GM12878 (cell line): Measurements from ENCODE around the gene WDR93. TPM values are rescaled to one million over a fixed set of nuclear protein-coding genes. Genes with fewer than 3 reads are reported as not detected.

Experiments used
- BACH1 ChIP-seq: fragments of 450-650 bp; IDR thresholded peaks from 2 replicates; pipeline ENCODE4 v1.6.1; 2017; ENCODE audit warnings: mild to moderate bottlenecking, borderline replicate concordance
- BCL11A ChIP-seq: IDR thresholded peaks from 2 replicates; pipeline ENCODE4 v1.6.1; 2011; ENCODE audit warnings: low read depth, low read length
- BMI1 ChIP-seq: fragments of 450-650 bp; IDR thresholded peaks from 2 replicates; pipeline ENCODE4 v1.6.1; 2016; ENCODE audit warnings: mild to moderate bottlenecking, moderate library complexity, borderline replicate concordance
- CHD2 ChIP-seq: IDR thresholded peaks from 2 replicates; pipeline ENCODE4 v1.6.1; 2011; ENCODE audit warnings: low read depth, low read length, improper control_type of control experiment, borderline replicate concordance
- CREB1 ChIP-seq: IDR thresholded peaks from 2 replicates; pipeline ENCODE4 v1.6.1; 2012; ENCODE audit warnings: low read depth, mild to moderate bottlenecking, inconsistent platforms
- DPF2 ChIP-seq: fragments of 450-650 bp; IDR thresholded peaks from 2 replicates; pipeline ENCODE4 v1.6.1; 2017; ENCODE audit warnings: mild to moderate bottlenecking
- FOS ChIP-seq: IDR thresholded peaks from 3 replicates; pipeline ENCODE4 v1.6.1; 2011; ENCODE audit warnings: borderline replicate concordance; ENCODE audit not compliant: insufficient read length; ENCODE audit errors: extremely low read depth
- GATAD2B ChIP-seq: fragments of 450-650 bp; conservative IDR thresholded peaks from 2 replicates; pipeline ENCODE4 v1.6.1; 2017; ENCODE audit warnings: low read depth, mild to moderate bottlenecking, moderate library complexity
- HDAC6 ChIP-seq: fragments of 200-600 bp; sonication (generic); IDR thresholded peaks from one replicate; pipeline ENCODE4 v1.8.0; 2017; ENCODE audit warnings: antibody characterized with exemption; ENCODE audit not compliant: unreplicated experiment
- HDGF ChIP-seq: fragments of 450-650 bp; IDR thresholded peaks from 2 replicates; pipeline ENCODE4 v1.6.1; 2016; ENCODE audit warnings: antibody characterized with exemption
- IKZF1 ChIP-seq: fragments of 450-650 bp; conservative IDR thresholded peaks from 2 replicates; pipeline ENCODE4 v1.6.1; 2017; ENCODE audit warnings: antibody characterized with exemption, mild to moderate bottlenecking
- IKZF2 ChIP-seq, 2 experiments: fragments of 450-650 bp; IDR thresholded peaks; 2 replicates each; pipeline ENCODE4 v1.6.1; 2017; ENCODE audit warnings: mild to moderate bottlenecking in 2 of 2, moderate library complexity in 2 of 2
- JUNB ChIP-seq: IDR thresholded peaks from 2 replicates; pipeline ENCODE4 v1.6.1; 2016; ENCODE audit warnings: antibody characterized with exemption, mild to moderate bottlenecking
- NFIC ChIP-seq: IDR thresholded peaks from 2 replicates; pipeline ENCODE4 v1.6.1; 2012; ENCODE audit warnings: low read depth, mild to moderate bottlenecking, inconsistent platforms, low read length, moderate library complexity
- NFYB ChIP-seq: IDR thresholded peaks from 2 replicates; pipeline ENCODE4 v1.6.1; 2011; ENCODE audit warnings: low read depth, mild to moderate bottlenecking, low read length, improper control_type of control experiment, moderate library complexity; ENCODE audit not compliant: insufficient read depth
- PAX5 ChIP-seq: IDR thresholded peaks from 2 replicates; pipeline ENCODE4 v1.6.1; 2011; ENCODE audit warnings: low read depth, low read length, borderline replicate concordance
- RAD21 ChIP-seq: IDR thresholded peaks from 2 replicates; pipeline ENCODE4 v1.6.1; 2011; ENCODE audit warnings: mild to moderate bottlenecking, low read depth, low read length, moderate library complexity; ENCODE audit not compliant: insufficient read depth
- RAD51 ChIP-seq: fragments of 450-650 bp; IDR thresholded peaks from 2 replicates; pipeline ENCODE4 v1.6.1; 2016; ENCODE audit warnings: moderate library complexity, mild to moderate bottlenecking, inconsistent platforms
- SIX5 ChIP-seq: IDR thresholded peaks from 2 replicates; pipeline ENCODE4 v1.6.1; 2011; ENCODE audit warnings: mild to moderate bottlenecking, low read depth, low read length, moderate library complexity; ENCODE audit not compliant: severe bottlenecking
- SMAD1 ChIP-seq: fragments of 450-650 bp; IDR thresholded peaks from 2 replicates; pipeline ENCODE4 v1.6.1; 2018; ENCODE audit warnings: mild to moderate bottlenecking, low read depth; ENCODE audit not compliant: partially characterized antibody
- SMC3 ChIP-seq: IDR thresholded peaks from 2 replicates; pipeline ENCODE4 v1.6.1; 2011; ENCODE audit warnings: low read length, improper control_type of control experiment, borderline replicate concordance
- TCF12 ChIP-seq: IDR thresholded peaks from 2 replicates; pipeline ENCODE4 v1.6.1; 2011; ENCODE audit warnings: low read depth, mild to moderate bottlenecking, low read length
- YBX1 ChIP-seq: fragments of 450-650 bp; IDR thresholded peaks from 2 replicates; pipeline ENCODE4 v1.6.1; 2016; ENCODE audit warnings: antibody characterized with exemption
- ZNF24 ChIP-seq: fragments of 450-650 bp; IDR thresholded peaks from 2 replicates; pipeline ENCODE4 v1.6.1; 2017; ENCODE audit warnings: antibody characterized with exemption, mild to moderate bottlenecking
- ZSCAN29 ChIP-seq: fragments of 450-650 bp; IDR thresholded peaks from 2 replicates; pipeline ENCODE4 v1.6.1; 2017; ENCODE audit warnings: mild to moderate bottlenecking, moderate library complexity
- polyA plus RNA-seq, 11 experiments: library from polyadenylated mRNA; depleted of rRNA in 4 of 11; unstranded in 6 of 11; stranded (reverse) in 5 of 11; fragments of >200 nt; fragmentation: Nextera tagmentation in 4 of 11; fragmentation: Illumina TruSeq in 1 of 11; extraction: Ambion mirVana in 4 of 11; extraction: Trizol in 1 of 11; gene quantifications; 1 replicate in 1 of 11; 2 replicates in 10 of 11; pipeline versions ENCODE4 v1.2.1 to v1.2.3, GENCODE V29; 2011 to 2016; ENCODE audit warnings: inconsistent platforms in 2 of 11, missing spikeins in 2 of 11, low read depth in 1 of 11
- total RNA-seq, 4 experiments: library from RNA; depleted of rRNA in 3 of 4; stranded (reverse); fragments of >200 nt in 3 of 4; fragmentation: Illumina TruSeq in 1 of 4; extraction: Trizol in 1 of 4; gene quantifications; 2 replicates each; pipeline versions ENCODE4 v1.2.1 to v1.2.3, GENCODE V29; 2013 to 2021
- TF ChIP-seq, protein P1 (sequence below): fragments of 450-650 bp; IDR thresholded peaks from 2 replicates; pipeline ENCODE4 v1.6.1; 2017; ENCODE audit warnings: mild to moderate bottlenecking, low read depth, inconsistent platforms; ENCODE audit not compliant: poor library complexity, severe bottlenecking
- TF ChIP-seq, protein P2 (sequence below): fragments of 450-650 bp; IDR thresholded peaks from 2 replicates; pipeline ENCODE4 v1.6.1; 2017; ENCODE audit warnings: mild to moderate bottlenecking
- TF ChIP-seq, protein P3 (sequence below): IDR thresholded peaks from 2 replicates; pipeline ENCODE4 v1.6.1; 2012; ENCODE audit warnings: low read depth, low read length, improper control_type of control experiment

Gene WDR93
- total and polyA plus RNA-seq, 10 of the 15 experiments (the other 5 are each of a cell fraction or from before 2014, with no cell fraction given) = not detected

DNA sequence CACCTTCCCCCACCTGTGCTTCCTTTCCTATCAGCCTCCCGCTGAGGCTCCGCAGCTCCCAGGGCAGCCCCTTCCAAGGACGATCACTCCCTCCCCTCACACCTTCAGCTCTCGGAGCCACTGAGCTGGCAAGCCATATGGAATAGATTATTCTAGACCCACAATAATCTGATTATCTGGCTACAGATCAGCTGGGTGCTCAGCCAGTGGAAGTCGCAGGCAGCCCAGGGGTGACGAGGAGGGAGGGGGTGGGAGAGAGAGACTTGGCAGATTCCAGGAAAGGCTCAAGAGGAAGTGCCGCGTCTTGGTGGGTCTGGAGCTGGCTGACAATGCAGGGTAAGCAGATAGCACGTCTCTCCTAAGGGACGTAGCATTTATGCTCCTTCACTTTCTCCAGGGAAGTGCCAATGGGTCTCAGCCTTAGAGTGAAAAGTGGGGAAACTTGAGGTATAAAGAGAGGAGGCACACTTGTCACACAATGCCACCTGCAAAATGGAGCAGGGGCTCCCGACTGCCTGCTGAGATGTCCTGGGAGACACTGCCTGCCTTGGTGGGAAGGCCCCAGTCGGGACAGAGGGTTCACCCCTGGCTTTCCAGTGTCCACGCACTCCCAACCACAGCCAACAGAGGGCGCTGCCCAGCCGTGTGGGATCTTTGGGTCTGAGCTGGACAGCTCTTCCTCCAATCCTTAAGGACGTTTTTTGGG lies 69.8 kb downstream of the WDR93 start (continued):
- TF ChIP-seq, protein P1, sequence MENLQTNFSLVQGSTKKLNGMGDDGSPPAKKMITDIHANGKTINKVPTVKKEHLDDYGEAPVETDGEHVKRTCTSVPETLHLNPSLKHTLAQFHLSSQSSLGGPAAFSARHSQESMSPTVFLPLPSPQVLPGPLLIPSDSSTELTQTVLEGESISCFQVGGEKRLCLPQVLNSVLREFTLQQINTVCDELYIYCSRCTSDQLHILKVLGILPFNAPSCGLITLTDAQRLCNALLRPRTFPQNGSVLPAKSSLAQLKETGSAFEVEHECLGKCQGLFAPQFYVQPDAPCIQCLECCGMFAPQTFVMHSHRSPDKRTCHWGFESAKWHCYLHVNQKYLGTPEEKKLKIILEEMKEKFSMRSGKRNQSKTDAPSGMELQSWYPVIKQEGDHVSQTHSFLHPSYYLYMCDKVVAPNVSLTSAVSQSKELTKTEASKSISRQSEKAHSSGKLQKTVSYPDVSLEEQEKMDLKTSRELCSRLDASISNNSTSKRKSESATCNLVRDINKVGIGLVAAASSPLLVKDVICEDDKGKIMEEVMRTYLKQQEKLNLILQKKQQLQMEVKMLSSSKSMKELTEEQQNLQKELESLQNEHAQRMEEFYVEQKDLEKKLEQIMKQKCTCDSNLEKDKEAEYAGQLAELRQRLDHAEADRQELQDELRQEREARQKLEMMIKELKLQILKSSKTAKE = no peak
- no peak for TF ChIP-seq IKZF2 (IDR thresholded peaks at IDR 0.05)
- no peak for TF ChIP-seq CHD2
- TF ChIP-seq DPF2 = no peak
- TF ChIP-seq JUNB = no peak
- TF ChIP-seq HDGF = no peak
- TF ChIP-seq, protein P2, sequence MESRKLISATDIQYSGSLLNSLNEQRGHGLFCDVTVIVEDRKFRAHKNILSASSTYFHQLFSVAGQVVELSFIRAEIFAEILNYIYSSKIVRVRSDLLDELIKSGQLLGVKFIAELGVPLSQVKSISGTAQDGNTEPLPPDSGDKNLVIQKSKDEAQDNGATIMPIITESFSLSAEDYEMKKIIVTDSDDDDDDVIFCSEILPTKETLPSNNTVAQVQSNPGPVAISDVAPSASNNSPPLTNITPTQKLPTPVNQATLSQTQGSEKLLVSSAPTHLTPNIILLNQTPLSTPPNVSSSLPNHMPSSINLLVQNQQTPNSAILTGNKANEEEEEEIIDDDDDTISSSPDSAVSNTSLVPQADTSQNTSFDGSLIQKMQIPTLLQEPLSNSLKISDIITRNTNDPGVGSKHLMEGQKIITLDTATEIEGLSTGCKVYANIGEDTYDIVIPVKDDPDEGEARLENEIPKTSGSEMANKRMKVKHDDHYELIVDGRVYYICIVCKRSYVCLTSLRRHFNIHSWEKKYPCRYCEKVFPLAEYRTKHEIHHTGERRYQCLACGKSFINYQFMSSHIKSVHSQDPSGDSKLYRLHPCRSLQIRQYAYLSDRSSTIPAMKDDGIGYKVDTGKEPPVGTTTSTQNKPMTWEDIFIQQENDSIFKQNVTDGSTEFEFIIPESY = no peak
- no peak for TF ChIP-seq BMI1
- no peak for TF ChIP-seq CREB1
- TF ChIP-seq PAX5 = no peak
- no peak for TF ChIP-seq SMAD1
- TF ChIP-seq ZNF24 = no peak
- TF ChIP-seq NFIC = no peak
- peak; percentile 94 for TF ChIP-seq RAD21
- TF ChIP-seq NFYB = no peak
- no peak for TF ChIP-seq YBX1
- peak; percentile 82 for TF ChIP-seq SMC3
- TF ChIP-seq TCF12 = no peak
- no peak for TF ChIP-seq GATAD2B
- TF ChIP-seq, protein P3, sequence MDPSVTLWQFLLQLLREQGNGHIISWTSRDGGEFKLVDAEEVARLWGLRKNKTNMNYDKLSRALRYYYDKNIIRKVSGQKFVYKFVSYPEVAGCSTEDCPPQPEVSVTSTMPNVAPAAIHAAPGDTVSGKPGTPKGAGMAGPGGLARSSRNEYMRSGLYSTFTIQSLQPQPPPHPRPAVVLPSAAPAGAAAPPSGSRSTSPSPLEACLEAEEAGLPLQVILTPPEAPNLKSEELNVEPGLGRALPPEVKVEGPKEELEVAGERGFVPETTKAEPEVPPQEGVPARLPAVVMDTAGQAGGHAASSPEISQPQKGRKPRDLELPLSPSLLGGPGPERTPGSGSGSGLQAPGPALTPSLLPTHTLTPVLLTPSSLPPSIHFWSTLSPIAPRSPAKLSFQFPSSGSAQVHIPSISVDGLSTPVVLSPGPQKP = no peak
- no peak for TF ChIP-seq HDAC6
- no peak for TF ChIP-seq BACH1
- no peak for TF ChIP-seq BCL11A
- 0 out of 2 replicates have a peak, but pooled peaks have one; percentile 28 for TF ChIP-seq IKZF1
- no peak for TF ChIP-seq SIX5
- no peak for TF ChIP-seq FOS
- no peak for TF ChIP-seq RAD51
- TF ChIP-seq ZSCAN29 = no peak
